DMS79 treated with DMSO at 0.1 percent for 48 hours (cell line): ENCODE data around the gene GNB3.
A peak's percentile ranks its signal among the peaks of the same experiment; 100 is the strongest.

Experiments
- DNase-seq: peaks from one replicate; lab custom pipeline; 2025; lab: John Stamatoyannopoulos, UW

The GNB3 gene

GRCh38 chr12:6840761-6841515 lies at the start of gene GNB3:
TSS of gene GNB3 (plus strand) at chr12:6840925. CDS start at chr12:6841288, 363 bp downstream.
- no peak for DNase-seq

DNA sequence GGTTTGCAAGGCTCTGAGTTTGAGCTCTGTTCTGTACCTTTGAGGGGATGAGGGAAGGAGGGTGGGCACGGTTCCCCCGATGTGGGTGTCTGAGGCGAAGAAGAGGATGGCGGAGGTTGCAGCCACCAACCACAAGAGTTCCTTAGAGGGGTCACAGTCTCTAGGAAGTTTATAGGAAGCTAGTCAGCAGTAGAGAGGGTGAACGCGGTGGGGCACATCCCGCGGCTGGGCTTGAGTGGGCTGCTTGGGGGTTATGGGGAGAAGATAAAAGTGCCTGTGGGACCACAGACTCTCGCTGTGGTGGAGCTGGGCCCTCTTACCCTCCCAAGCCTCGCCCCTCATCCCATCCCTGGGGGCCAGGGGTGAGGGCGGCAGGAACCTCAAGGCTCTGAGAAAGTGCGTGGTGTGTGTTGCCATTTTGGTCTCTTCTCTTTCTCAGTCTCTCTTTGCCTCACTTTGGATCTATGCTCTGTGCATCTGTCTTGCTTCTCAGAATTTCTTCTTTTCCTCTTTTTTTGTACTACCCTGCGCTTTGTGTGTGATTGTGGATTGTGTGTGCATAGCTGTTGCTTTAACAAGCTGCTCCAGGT lies 48.7 kb upstream of the GNB3 start:
- DNase-seq, result no peak

DNA sequence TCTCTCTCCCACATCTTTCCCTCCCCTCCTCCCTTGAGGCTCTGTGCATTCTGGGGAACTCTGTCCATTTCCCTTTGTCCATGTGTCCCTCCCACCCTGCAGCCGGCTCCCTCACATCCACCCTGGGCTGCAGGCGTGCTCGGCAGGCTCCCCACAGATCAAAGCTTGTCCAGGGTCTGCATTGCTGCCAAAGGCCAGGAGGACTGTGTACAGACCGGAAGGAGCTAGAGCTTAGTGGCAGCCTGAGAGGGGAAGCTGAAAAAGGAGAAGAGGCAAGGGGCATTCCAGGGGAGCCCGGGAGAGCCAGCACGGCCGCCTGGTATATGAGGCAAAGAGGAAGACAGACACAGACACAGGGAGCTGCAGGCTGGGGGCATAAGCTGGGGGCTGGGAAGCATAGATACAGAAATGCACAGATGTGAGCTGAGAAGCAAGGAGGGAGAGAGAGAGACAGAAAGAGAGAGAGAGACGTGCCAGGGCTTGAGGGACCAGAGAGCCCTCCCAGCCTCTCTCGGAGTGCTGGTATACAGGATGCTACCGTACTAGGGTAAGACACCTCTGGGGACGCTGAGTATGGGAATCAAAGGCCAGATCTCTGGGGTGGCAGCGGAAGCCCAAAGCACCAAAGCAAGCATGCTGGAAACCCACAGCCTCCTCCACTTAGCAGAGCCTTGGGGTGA lies 48.1 kb upstream of the GNB3 start:
- DNase-seq, result no peak

DNA sequence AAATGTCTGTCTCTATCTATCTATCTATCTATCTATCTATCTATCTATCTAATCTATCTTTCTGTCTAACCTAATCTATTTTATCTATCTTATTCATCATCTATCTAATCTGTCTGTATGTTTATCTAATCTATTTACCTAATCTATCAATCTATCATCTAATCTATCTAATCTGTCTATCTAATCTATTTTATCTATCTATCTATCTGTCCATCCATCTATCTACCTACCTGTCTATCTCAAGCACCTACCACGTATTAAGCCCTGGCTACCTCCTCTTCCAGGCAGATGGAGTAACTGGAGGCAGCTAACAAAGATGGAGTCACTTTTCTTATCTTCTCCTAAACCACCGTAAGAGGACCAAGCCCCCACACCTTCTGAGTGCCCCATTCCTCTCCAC lies 45.6 kb upstream of the GNB3 start:
- no peak for DNase-seq

DNA sequence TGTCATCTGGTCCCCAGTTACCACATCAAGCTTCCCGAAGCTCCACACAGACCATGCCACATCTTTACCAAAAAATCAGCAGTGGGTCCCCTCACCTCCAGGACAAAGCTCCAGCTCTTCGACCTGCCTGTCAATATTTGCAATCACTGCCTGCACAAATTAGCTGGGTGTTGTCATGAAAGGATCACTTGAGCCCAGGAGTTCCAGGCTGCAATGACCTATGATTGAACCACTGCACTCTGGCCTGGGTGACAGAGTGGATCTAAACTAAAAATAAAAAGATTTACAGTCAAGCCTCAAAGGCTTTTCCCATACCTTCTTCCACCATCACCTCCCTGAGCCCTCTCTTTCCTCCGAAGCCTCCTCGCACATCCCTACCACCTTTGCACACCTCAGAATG lies 44.1 kb upstream of the GNB3 start:
- no peak for DNase-seq

DNA sequence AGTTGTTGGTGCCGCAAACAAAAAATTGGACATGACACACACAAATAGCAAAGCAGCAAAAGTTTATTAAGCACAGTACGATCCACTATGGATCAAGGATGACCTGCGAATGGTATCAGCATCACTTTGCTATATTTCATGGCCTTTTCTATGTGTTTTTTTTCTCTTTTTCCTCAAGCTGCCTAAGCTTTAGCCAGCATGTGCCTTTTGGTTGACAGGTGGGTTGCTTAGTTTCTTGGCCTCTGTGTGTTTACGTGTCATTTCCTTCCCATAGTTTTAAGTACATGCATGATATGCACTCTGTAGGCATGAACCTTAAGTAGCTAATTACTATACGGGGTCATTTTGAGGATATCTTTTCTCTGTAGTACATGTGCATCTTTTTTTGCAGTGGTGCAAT lies 41.6 kb upstream of the GNB3 start:
- DNase-seq, result no peak

DNA sequence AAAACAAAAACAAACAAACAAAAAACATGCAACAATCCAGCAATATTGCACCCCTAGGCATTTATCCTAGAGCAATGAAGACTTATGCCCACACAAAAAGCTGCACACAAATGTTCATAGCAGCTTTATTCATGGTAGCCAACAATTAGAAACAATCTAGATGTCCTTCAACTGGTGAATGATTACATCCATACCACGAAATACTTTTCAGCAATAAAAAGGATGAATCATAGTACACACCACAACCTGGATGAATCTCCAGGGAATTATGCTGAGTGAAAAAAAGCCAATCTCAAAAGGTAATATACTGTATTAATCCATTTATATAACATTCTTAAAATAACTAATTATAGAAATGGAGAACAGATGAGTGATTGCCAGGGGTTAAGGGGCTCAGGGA lies 33.6 kb upstream of the GNB3 start:
- no peak for DNase-seq

DNA sequence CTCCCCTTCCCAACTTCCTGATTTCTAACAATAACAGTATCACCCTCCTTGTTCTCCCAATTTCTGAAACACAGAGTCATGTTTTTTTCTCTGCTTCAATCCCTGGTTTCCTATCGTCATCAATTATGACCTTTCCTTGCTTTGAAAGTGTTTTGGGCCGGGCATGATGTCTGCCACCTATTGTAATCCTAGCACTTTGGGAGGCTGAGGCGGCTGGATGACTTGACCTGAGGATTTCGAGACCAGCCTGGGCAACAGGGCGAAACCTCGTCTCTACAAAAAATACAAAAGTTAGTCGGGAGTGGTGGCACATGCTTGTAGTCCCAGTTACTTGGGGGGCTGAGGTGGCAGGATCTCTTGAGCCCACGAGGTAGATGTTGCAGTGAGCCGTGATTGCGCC lies 31.7 kb upstream of the GNB3 start:
- no peak for DNase-seq

DNA sequence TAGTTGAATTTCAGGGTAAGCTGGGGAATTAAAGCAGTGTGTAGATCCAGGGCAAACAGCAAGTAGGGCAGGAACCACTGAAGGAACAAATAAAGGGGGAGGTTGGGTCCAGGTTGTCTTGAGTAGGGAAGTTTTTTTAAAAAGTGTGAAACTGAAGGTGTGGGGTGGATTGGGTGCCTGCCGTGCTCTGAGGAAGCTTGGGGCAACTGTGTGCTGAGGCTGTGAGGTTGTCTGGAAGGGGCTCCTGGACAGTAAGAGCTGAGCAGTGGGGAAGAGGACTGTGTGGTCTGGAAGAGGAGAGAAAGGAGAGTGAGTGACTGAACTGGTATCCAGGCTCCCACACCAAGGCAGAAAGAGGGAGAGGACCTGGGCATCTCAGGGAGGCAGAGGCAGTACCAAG lies 30.0 kb upstream of the GNB3 start:
- no peak for DNase-seq

GRCh38 chr12:6813363-6813762 lies 27.4 kb upstream of the GNB3 start:
- DNase-seq, result no peak

DNA sequence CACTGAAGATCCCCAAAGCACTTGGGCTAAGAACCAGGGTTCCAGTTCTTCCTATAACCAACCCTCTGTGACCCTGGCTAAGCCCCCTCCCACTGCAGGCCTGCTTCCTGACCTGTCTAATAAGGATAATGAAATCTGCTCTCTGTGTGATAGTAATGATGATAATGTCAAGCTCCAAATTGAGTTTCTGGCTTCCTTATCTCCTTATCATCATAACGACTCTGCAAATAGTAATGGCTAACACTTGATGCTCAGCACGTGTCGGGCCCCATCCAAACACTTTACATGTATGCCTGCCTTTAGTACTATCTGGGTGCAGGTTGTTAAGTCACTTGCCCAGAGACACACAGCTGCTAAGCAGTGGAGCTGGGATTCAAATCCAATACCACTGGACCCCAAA lies 24.1 kb upstream of the GNB3 start:
- DNase-seq, result no peak

DNA sequence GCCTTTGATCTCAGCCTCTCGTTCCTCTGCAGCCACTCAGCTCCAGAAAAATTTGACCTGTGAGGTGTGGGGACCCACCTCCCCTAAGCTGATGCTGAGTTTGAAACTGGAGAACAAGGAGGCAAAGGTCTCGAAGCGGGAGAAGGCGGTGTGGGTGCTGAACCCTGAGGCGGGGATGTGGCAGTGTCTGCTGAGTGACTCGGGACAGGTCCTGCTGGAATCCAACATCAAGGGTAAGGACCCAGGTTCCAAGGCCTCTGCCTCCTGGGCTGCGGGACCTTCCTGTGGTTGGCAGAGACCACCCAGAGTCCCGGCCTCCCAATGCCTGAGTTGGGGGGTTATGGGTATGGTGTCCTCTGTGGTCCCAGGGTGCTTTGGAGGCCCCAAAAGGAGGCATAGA lies 23.6 kb upstream of the GNB3 start:
- DNase-seq, result no peak

- no peak for DNase-seq
Observed at GRCh38 chr12:6817662-6818157, 23.0 kb upstream of the GNB3 start.

DNA sequence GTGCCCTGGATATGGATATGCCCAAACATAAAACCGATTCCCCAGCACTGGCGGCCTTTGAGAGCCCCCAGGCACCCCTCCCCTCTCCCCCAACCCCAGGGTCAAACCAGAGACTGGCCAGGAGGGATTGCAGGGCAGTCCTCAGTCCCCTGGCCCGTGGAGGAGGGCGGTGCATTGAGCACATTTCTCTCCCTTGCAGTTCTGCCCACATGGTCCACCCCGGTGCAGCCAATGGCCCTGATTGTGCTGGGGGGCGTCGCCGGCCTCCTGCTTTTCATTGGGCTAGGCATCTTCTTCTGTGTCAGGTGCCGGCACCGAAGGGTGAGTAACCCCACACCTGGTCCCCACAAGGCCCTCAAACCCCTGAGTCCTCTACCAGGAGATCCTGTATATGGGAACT lies 22.5 kb upstream of the GNB3 start:
- DNase-seq, result no peak

DNA sequence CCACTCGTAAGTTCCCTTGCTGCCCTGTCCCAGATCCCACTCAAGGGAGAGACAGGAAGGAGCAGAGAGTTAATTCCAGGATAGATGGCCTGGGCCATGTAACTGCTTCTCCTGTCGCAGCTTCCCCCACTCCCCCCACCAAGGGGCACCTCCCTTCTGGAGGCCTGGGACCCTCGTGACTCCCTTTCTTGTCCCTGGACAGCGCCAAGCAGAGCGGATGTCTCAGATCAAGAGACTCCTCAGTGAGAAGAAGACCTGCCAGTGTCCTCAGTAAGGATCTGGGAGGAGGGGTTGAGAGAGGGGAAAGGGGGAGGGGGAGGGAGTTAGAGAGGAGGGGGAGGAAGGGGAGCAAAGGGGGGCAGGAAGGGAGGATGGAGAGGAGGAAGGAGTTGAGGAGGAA lies 22.1 kb upstream of the GNB3 start:
- DNase-seq, result no peak

DNA sequence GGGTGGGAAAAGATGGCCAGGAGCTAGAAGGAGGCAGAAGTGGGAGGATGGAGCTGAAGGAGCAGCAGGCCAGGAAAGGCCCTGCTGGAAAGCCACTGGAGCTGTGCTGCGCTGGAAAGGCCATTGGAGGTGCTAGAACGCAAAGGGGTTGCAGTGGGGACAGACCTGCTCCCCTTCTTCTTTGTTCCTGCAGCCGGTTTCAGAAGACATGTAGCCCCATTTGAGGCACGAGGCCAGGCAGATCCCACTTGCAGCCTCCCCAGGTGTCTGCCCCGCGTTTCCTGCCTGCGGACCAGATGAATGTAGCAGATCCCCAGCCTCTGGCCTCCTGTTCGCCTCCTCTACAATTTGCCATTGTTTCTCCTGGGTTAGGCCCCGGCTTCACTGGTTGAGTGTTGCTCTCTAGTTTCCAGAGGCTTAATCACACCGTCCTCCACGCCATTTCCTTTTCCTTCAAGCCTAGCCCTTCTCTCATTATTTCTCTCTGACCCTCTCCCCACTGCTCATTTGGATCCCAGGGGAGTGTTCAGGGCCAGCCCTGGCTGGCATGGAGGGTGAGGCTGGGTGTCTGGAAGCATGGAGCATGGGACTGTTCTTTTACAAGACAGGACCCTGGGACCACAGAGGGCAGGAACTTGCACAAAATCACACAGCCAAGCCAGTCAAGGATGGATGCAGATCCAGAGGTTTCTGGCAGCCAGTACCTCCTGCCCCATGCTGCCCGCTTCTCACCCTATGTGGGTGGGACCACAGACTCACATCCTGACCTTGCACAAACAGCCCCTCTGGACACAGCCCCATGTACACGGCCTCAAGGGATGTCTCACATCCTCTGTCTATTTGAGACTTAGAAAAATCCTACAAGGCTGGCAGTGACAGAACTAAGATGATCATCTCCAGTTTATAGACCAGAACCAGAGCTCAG lies 21.4 kb upstream of the GNB3 start:
- DNase-seq, result no peak

DNA sequence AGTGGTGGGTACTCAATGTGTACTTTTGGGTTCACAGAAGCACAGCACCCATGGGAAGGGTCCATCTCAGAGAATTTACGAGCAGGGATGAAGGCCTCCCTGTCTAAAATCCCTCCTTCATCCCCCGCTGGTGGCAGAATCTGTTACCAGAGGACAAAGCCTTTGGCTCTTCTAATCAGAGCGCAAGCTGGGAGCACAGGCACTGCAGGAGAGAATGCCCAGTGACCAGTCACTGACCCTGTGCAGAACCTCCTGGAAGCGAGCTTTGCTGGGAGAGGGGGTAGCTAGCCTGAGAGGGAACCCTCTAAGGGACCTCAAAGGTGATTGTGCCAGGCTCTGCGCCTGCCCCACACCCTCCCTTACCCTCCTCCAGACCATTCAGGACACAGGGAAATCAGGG lies 20.6 kb upstream of the GNB3 start:
- DNase-seq, result no peak

DNA sequence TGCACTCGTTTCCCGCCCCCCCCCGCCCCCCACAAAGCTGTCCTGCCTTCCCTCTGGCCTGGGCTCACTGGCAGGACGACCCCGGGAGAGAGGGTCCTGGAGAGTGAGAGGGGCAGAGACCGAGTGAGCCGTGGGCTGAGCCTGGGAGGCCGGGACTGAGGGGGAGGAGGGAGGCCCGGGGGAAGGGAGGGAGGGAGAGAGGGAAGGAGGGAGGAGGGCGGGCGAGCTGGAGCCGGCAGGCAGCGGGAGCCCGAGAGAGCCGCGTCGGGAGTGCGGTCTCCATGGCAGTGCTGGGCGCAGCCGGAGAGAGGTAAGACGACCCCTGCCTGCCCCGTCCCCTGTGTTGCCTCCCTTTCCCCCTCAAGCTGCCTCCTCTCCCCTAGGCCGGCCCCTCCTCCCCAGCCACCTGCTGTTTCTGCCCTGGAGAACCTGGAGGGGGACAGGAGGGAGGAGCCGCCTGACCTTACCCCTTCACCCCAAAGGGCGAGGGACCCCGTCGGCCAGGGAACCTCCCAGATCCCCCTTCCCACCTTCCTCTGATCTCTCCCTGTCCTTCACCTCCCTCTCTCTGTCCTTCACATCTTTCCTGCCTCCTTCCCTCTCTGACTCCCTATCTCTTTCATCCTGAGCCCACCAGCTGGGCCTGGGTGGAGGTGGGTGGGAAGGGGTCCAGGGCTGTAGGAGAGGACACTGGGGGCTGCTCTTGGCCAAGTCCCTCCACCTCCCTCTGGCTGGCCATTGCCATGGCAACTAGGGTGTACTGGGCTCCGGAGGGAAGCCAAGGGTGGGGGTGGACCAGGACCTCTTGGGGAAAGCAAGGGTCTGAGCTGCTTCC lies 18.9 kb upstream of the GNB3 start, which contains the start of gene GPR162:
Gene GPR162, plus strand, starts transcription at position 231 of the 835 bp plus-strand sequence. CDS start 2,078 bp downstream, outside the sequence.
- DNase-seq, result peak; percentile 74

GRCh38 chr12:6822426-6823135 lies 18.1 kb upstream of the GNB3 start:
- DNase-seq, result no peak
